ENCODE measurements around the gene VTA1. TPM values are rescaled to one million over a fixed set of nuclear protein-coding genes. Genes with fewer than 3 reads are reported as not detected.

Gene VTA1
- total and polyA plus RNA-seq, 2 of the 13 experiments (the other 11 are each of a cell fraction or from before 2014, with no cell fraction given), result 70.7 to 89.1 TPM

- peak overlapping the region; percentile 38 for H3K27ac ChIP-seq (ENCODE audit: extremely low read length, insufficient read depth, low read length)
- H2AFZ ChIP-seq (ENCODE audit: low read length), result no peak overlapping the region
- no peaks in the 10 kb centered on the region for H3K27me3 ChIP-seq (ENCODE audit: control insufficient read depth in 1 of 2, insufficient read depth in 2 of 2, low read length in 2 of 2)
- intact Hi-C loops (cut with micrococcal nuclease; ENCODE audit: unreplicated experiment), result loop anchor here (5.0 kb wide), 1 partner anchor 34 kb away; no protein-coding TSS in a partner anchor
- peak overlapping the region in 2 of 3 experiments; percentile 18 to 36; a peak in 1 of 6 replicates for H3K4me3 ChIP-seq (replicated peaks in 1 of 3; ENCODE audit: insufficient read depth in 1 of 3, low read depth in 2 of 3, low read length in 3 of 3)
- peak overlapping the region; percentile 62 for H3K4me2 ChIP-seq (ENCODE audit: low read depth, low read length)
- TF ChIP-seq ATF1 (CRISPR knock-in tag; IDR thresholded peaks at IDR 0.05) (0 out of 2 replicates have a peak, but pooled peaks have one; percentile 22), ZNF546 (CRISPR knock-in tag; conservative IDR thresholded peaks at IDR 0.05) (no peak), SRSF9 (IDR thresholded peaks at IDR 0.05; ENCODE audit: borderline replicate concordance, insufficient read depth, low read depth, low read length, poor library complexity, severe bottlenecking) (no peak), AKNA (CRISPR knock-in tag; IDR thresholded peaks at IDR 0.05; ENCODE audit: borderline replicate concordance) (0 out of 2 replicates have a peak, but pooled peaks have one; percentile 24), ARID4A (CRISPR knock-in tag; IDR thresholded peaks at IDR 0.05; ENCODE audit: borderline replicate concordance) (0 out of 2 replicates have a peak, but pooled peaks have one; percentile 0), ZNF652 (CRISPR knock-in tag; IDR thresholded peaks at IDR 0.05; ENCODE audit: borderline replicate concordance, low read depth) (peak; percentile 92), CHCHD3 (CRISPR knock-in tag; IDR thresholded peaks at IDR 0.05) (no peak)
- H4K20me1 ChIP-seq (ENCODE audit: insufficient read depth, low read length), result no peaks in the 10 kb centered on the region
- H3K79me2 ChIP-seq (ENCODE audit: insufficient read depth, low read length), result no peaks in the 10 kb centered on the region
- ChIA-PET POLR2A (interaction anchor here (0.7 to 4.6 kb wide), 8 partner anchors 9 to 35 kb away, joined by 3 to 36 read pairs (median 10); partner anchors contain the start of gene ADGRG6), CTCF (ENCODE audit: low intra/inter-chr PET ratio, low total read pairs) (no interaction called here)
- FAIRE-seq, result no peak
- in situ Hi-C loops (cut with HindIII; ENCODE audit: extremely low pct_ligation_motif_present, low pct_unique_long_range_greater_than_20kb), result no loop called here
- WGBS (ENCODE audit: low lambda C conversion rate), result 30% methylated on average over 4 of the region's 4 CpGs
- BruUV-seq (replicated peaks), result TSS peak; percentile 81
- peak; percentile 63 for ATAC-seq
- no peak for DNase-seq (ENCODE audit: low spot score)
- no peaks in the 10 kb centered on the region for H3K36me3 ChIP-seq (replicated peaks in 1 of 2; ENCODE audit: control insufficient read depth in 1 of 2, insufficient read depth in 2 of 2, low read length in 2 of 2)
- H3K4me1 ChIP-seq (ENCODE audit: insufficient read depth, low read length), result peaks cover 42% of the 10 kb centered on the region
- no peaks in the 10 kb centered on the region for H3K9me3 ChIP-seq (ENCODE audit: low read length)
- 0 out of 2 replicates have a peak overlapping the region, but pooled peaks have one; percentile 2 for H3K9ac ChIP-seq (ENCODE audit: insufficient read depth, low read depth, low read length)
These were observed 119.0 kb downstream of the VTA1 start for GRCh38 chr6:142266060-142266459.

All from HepG2 (cell line).